Colonic mucosa (tissue), 4 donors: Measurements from ENCODE around the gene NDUFS4. TPM values are rescaled to one million over a fixed set of nuclear protein-coding genes. Genes with fewer than 3 reads are reported as not detected.

Source experiments
- DNase-seq: peaks from one replicate; pipeline ENCODE4 v3.0.0-alpha.2; 2020
- H3K27ac ChIP-seq: fragments of 200-600 bp; one replicate; pipeline ENCODE4 v1.8.0; 2021
- H3K27me3 ChIP-seq: fragments of 200-600 bp; one replicate; pipeline ENCODE4 v1.8.0; 2021
- H3K36me3 ChIP-seq: fragments of 200-600 bp; one replicate; pipeline ENCODE4 v1.8.0; 2021
- H3K4me1 ChIP-seq: fragments of 200-600 bp; one replicate; pipeline ENCODE4 v1.8.0; 2021; ENCODE audit warnings: mild to moderate bottlenecking
- H3K4me3 ChIP-seq: fragments of 200-600 bp; one replicate; pipeline ENCODE4 v1.8.0; 2021
- H3K9ac ChIP-seq, 2 donors: one replicate each; pipeline ENCODE4 v1.7.0; 2013; ENCODE audit warnings: control low read depth in 2 of 2, low read depth in 2 of 2, low read length in 2 of 2
- H3K9me3 ChIP-seq: fragments of 200-600 bp; one replicate; pipeline ENCODE4 v1.8.0; 2021
- intact Hi-C: fragments of 100-400 bp; cut with DNase I; formaldehyde crosslinking; loops from one replicate; pipeline ENCODE4 v1.14.1; 2022
- total RNA-seq, 2 donors: library from RNA; stranded (reverse); fragmentation: NEBNext Ultra II Directional in 1 of 2; extraction: Animal tissue kit (Norgen Biotek cat#: 25700) in 1 of 2; gene quantifications; one replicate each; pipeline ENCODE4 v1.2.1, GENCODE V29; 2021
- TF ChIP-seq, protein P1 (sequence below): fragments of 200-600 bp; IDR thresholded peaks from one replicate; pipeline ENCODE4 v1.8.0; 2022; ENCODE audit warnings: antibody characterized with exemption, mild to moderate bottlenecking
- donor health status: healthy.
- donor health status: DM: no; HTN: no; CAD: no.
- donor health status: DM: no; HTN: no; CAD: no.

NDUFS4 gene
- total RNA-seq, 2 donors from 2014 or later = 87.5 to 119 TPM

DNA sequence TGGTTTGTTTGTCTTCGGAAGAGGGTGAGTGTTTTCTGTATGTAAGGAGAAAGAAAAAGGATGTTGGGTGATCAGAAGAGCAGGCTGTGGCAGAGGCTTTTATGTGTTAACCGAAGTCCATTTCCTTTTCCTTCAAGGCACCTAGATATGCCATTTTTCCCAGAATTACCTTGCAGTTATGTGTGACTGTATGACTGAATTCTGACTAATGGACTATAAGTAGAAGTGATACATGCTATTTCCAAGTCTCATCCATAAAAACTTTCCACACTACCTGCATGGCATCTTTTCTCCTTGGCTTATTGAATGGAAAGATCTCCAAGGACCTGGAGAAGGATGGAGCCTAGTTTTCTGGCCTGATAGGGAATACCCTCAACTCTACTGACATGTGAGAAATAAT lies 10.6 kb upstream of the NDUFS4 start:
- no peak overlapping the region for H3K9ac ChIP-seq
- no peaks in the 10 kb centered on the region for H3K36me3 ChIP-seq
- peaks cover 7% of the 10 kb centered on the region for H3K4me1 ChIP-seq
- DNase-seq = no peak
- H3K27ac ChIP-seq = no peak overlapping the region
- H3K9me3 ChIP-seq = no peaks in the 10 kb centered on the region
- no peak overlapping the region for H3K4me3 ChIP-seq
- TF ChIP-seq, protein P1, sequence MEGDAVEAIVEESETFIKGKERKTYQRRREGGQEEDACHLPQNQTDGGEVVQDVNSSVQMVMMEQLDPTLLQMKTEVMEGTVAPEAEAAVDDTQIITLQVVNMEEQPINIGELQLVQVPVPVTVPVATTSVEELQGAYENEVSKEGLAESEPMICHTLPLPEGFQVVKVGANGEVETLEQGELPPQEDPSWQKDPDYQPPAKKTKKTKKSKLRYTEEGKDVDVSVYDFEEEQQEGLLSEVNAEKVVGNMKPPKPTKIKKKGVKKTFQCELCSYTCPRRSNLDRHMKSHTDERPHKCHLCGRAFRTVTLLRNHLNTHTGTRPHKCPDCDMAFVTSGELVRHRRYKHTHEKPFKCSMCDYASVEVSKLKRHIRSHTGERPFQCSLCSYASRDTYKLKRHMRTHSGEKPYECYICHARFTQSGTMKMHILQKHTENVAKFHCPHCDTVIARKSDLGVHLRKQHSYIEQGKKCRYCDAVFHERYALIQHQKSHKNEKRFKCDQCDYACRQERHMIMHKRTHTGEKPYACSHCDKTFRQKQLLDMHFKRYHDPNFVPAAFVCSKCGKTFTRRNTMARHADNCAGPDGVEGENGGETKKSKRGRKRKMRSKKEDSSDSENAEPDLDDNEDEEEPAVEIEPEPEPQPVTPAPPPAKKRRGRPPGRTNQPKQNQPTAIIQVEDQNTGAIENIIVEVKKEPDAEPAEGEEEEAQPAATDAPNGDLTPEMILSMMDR = no peak
- H3K27me3 ChIP-seq = no peaks in the 10 kb centered on the region
- intact Hi-C loops = no loop called here

DNA sequence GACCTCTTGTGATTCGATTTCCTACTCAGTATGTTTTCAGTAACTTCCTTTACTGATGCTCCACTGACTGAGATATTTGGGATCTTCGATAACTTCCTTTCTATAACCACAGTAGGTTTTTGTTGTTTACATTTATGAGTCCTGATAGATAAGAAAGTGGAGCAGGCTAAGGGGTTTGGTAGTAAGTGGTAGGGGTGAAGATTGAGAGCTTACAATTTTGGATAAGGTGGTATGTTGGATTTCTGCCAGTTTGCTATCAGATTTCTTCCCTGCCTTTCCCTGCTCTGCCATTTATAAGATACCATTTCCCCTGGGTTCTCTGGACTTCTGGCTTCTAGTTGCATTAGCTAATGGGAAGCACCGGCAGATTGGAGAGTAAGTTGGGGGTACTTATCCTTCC lies 7.9 kb upstream of the NDUFS4 start:
- intact Hi-C loops = no loop called here
- Histone ChIP-seq H3K27ac (no peak overlapping the region), H3K4me3 (no peak overlapping the region), H3K9me3 (no peaks in the 10 kb centered on the region), H3K27me3 (no peaks in the 10 kb centered on the region), H3K9ac (no peak overlapping the region), H3K36me3 (no peaks in the 10 kb centered on the region), H3K4me1 (peaks cover 3% of the 10 kb centered on the region)
- TF ChIP-seq, protein P1 = no peak
- no peak for DNase-seq

DNA sequence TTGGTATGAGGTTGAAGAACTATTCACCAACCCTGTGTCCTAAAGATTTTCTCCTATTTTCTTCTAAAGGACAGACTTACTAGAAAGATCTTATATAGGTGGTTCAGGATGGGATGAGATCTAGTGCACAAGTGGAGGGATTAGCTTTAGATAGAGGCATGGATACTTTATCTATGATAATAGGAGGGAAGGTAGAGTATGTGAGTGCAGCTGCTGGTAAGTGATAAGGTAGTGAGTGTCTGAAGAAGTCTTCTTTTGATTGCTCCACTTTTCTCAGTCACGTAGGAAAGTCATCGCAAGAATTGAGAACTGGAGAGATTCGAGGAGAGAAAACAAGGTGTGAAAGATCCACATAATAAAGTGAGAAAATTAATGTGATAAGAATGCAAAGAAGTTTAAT lies 6.0 kb upstream of the NDUFS4 start:
- Histone ChIP-seq H3K27ac (no peak overlapping the region), H3K36me3 (no peaks in the 10 kb centered on the region), H3K9me3 (no peaks in the 10 kb centered on the region), H3K4me1 (no peaks in the 10 kb centered on the region), H3K4me3 (no peak overlapping the region), H3K9ac (no peak overlapping the region), H3K27me3 (no peaks in the 10 kb centered on the region)
- no peak for DNase-seq
- TF ChIP-seq, protein P1 = no peak
- intact Hi-C loops = no loop called here

DNA sequence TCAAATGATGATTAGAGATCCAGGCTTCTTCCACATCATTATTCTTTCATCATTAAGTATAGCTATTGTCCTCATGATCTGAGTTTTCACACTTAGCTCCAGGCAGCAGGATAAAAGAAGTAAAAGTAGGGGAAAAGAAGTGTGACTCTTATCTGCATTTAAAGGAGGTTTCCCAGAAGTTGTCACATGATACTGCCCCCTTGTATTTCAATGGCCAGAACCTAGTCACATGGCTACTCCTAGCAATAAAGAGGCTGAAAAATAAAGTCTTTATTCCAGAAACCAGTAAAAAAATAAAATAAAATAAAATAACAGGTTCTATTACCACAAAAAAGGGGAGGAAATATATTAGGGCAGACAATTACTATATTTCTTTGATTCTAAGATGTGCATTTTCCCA lies 5.3 kb upstream of the NDUFS4 start:
- intact Hi-C loops = no loop called here
- peaks cover 3% of the 10 kb centered on the region for H3K4me1 ChIP-seq
- no peak overlapping the region for H3K9ac ChIP-seq
- TF ChIP-seq, protein P1 = no peak
- no peaks in the 10 kb centered on the region for H3K9me3 ChIP-seq
- H3K27me3 ChIP-seq = no peaks in the 10 kb centered on the region
- DNase-seq = no peak
- no peak overlapping the region for H3K4me3 ChIP-seq
- H3K27ac ChIP-seq = no peak overlapping the region
- H3K36me3 ChIP-seq = no peaks in the 10 kb centered on the region

DNA sequence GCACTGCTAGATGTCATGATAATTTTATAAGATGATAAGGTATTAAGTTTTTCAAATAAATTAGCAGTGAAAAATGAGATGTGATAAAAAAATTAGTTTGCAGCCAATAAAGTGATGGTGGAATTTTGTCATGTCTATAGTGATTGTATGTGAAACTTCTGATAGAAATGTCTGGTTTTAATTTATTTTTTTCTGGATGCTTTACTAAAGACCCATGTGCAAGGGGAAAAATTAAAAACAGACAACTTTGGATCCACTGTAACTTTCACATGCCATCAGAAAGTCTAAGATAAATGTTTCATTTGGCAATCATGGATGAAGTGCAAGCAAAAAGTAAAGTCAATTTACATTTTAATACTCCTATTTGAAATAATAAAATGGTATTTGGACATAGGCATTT lies 4.4 kb upstream of the NDUFS4 start:
- Histone ChIP-seq H3K36me3 (no peaks in the 10 kb centered on the region), H3K27me3 (no peaks in the 10 kb centered on the region)
- intact Hi-C loops = no loop called here

More for the DNA sequence above, 4.4 kb upstream of the NDUFS4 start:
- Histone ChIP-seq H3K4me1 (peaks cover 4% of the 10 kb centered on the region), H3K27ac (no peak overlapping the region), H3K9me3 (no peaks in the 10 kb centered on the region), H3K4me3 (no peak overlapping the region), H3K9ac (no peak overlapping the region)
- no peak for DNase-seq
- TF ChIP-seq, protein P1 = no peak
